ENCODE measurements around the gene F13B. TPM values are rescaled to one million over a fixed set of nuclear protein-coding genes. Genes with fewer than 3 reads are reported as not detected.

Gene F13B
- total and polyA plus RNA-seq, 2 donors (not counting 3 experiments of a cell fraction or from before 2014, with no cell fraction given), result not detected

GRCh38 chr1:197076585-197076984 is 9.5 kb upstream of the F13B start:
- H3K9me1 ChIP-seq (replicated peaks; ENCODE audit: control insufficient read depth, extremely low read depth, insufficient read depth, low read length), result no peaks in the 10 kb centered on the region
- TF ChIP-seq GATA2 (IDR thresholded peaks at IDR 0.05; ENCODE audit: insufficient read depth, insufficient read length, low read depth, low read length), result no peak
- TF ChIP-seq CTCF (IDR thresholded peaks at IDR 0.05; ENCODE audit: extremely low read depth in 1 of 2, insufficient read depth in 1 of 2, low read depth in 1 of 2, low read length in 2 of 2), result no peak
- no peak for TF ChIP-seq EZH2 (IDR thresholded peaks at IDR 0.05; ENCODE audit: borderline replicate concordance, low read depth, low read length, severe bottlenecking)
- no peak for TF ChIP-seq MAX (IDR thresholded peaks at IDR 0.05; ENCODE audit: insufficient read depth, insufficient read length)
- no peak for TF ChIP-seq POLR2A (IDR thresholded peaks at IDR 0.05; ENCODE audit: low read depth, low read length)
- TF ChIP-seq JUN (IDR thresholded peaks at IDR 0.05; ENCODE audit: borderline replicate concordance, insufficient read depth, insufficient read length, low read depth), result no peak
- no peak for TF ChIP-seq POLR2AphosphoS5 (IDR thresholded peaks at IDR 0.05; ENCODE audit: insufficient read depth, low read depth, low read length)
- no peak for TF ChIP-seq FOS (IDR thresholded peaks at IDR 0.05; ENCODE audit: borderline replicate concordance, insufficient read depth, low read length)
- TF ChIP-seq MYC (IDR thresholded peaks at IDR 0.05; ENCODE audit: low read depth, low read length), result no peak
- H4K20me1 ChIP-seq (replicated peaks; ENCODE audit: control insufficient read depth, extremely low read depth, insufficient read depth, low read length), result no peaks in the 10 kb centered on the region
- intact Hi-C loops (cut with micrococcal nuclease) (no loop called here), dilution Hi-C loops (cut with MboI; ENCODE audit: extremely low pct_ligation_motif_present, low sequenced_read_pairs) (no loop called here)
- DNase-seq (ENCODE audit: low read depth, low spot score) (no peak), FAIRE-seq (no peak)
- H3K9ac ChIP-seq (replicated peaks; ENCODE audit: extremely low read depth, insufficient read depth, low read length), result no peak overlapping the region
- peaks cover 2% of the 10 kb centered on the region for H3K9me3 ChIP-seq (replicated peaks; ENCODE audit: control insufficient read depth, insufficient read depth, low read length)
- H3K27me3 ChIP-seq (ENCODE audit: control insufficient read depth in 2 of 2, insufficient read depth in 2 of 2, low read length in 2 of 2), result no peaks in the 10 kb centered on the region
- no peak overlapping the region for H3K27ac ChIP-seq (ENCODE audit: insufficient read depth, low read depth, low read length)
- no peaks in the 10 kb centered on the region for H3K79me2 ChIP-seq (ENCODE audit: control insufficient read depth, insufficient read depth, low read length)
- CTCF ChIA-PET, result no interaction called here
- H3K4me2 ChIP-seq (ENCODE audit: insufficient read depth, low read length), result no peak overlapping the region
- no peaks in the 10 kb centered on the region for H3K4me1 ChIP-seq (ENCODE audit: control insufficient read depth, extremely low read depth, insufficient read depth, low read length)
- POLR2A ChIA-PET, result no interaction called here
- no peak overlapping the region for H3K4me3 ChIP-seq (replicated peaks in 1 of 3; ENCODE audit: insufficient read depth in 1 of 3, low read depth in 1 of 3, low read length in 3 of 3)
- no peak overlapping the region for H2AFZ ChIP-seq (ENCODE audit: low read depth, low read length)
- no peaks in the 10 kb centered on the region for H3K36me3 ChIP-seq (ENCODE audit: control insufficient read depth in 2 of 2, extremely low read depth in 1 of 2, insufficient read depth in 2 of 2, low read length in 2 of 2)
- BruUV-seq (replicated peaks), result no TSS peak
